HG03066 (cell line): ENCODE results near the gene NFE2.

Experiments
- ATAC-seq: cut with Tn5 transposase; IDR thresholded peaks from one replicate; pipeline ENCODE4 v1.9.1; 2021; ENCODE audit warnings: low read depth; ENCODE audit not compliant: unreplicated experiment

NFE2 gene

GRCh38 chr12:54253240-54253639, 47.6 kb downstream of the NFE2 start:
- no peak for ATAC-seq

GRCh38 chr12:54251667-54252284, 49.0 kb downstream of the NFE2 start:
- no peak for ATAC-seq

- no peak for ATAC-seq
Measured at GRCh38 chr12:54249489-54249888, 51.3 kb downstream of the NFE2 start.

GRCh38 chr12:54246011-54246641, 54.7 kb downstream of the NFE2 start:
- ATAC-seq = no peak
